HAP-1 (cell line): Measurements from ENCODE around the gene ATXN7L3B.
"Not testable (repeated sequence)": the region's sequence is repeated elsewhere in the genome, so short reads cannot be mapped to it uniquely, and the experiment has no call there.

ENCODE experiments used
- DNase-seq, 2 experiments: peaks; one replicate each; pipeline ENCODE4 v3.0.0-alpha.2; 2016 to 2020; ENCODE audit warnings: low spot score in 2 of 2
- H3K27me3 ChIP-seq: fragments of 250-450 bp; sonication (Bioruptor Pico); 2 replicates; pipeline ENCODE4 v1.5.1; 2020; ENCODE audit warnings: low read depth, mild to moderate bottlenecking, moderate library complexity
- H3K36me3 ChIP-seq: fragments of 250-450 bp; sonication (Bioruptor Pico); replicated peaks from 2 replicates; pipeline ENCODE4 v1.5.1; 2020; ENCODE audit warnings: mild to moderate bottlenecking
- H3K4me1 ChIP-seq: fragments of 250-450 bp; sonication (Bioruptor Pico); 2 replicates; pipeline ENCODE4 v1.5.1; 2020; ENCODE audit warnings: mild to moderate bottlenecking
- H3K4me3 ChIP-seq: fragments of 250-450 bp; sonication (Bioruptor Pico); 2 replicates; pipeline ENCODE4 v1.5.1; 2020; ENCODE audit warnings: mild to moderate bottlenecking, moderate library complexity
- H3K9me3 ChIP-seq: fragments of 250-450 bp; sonication (Bioruptor Pico); 2 replicates; pipeline ENCODE4 v1.5.1; 2020; ENCODE audit warnings: mild to moderate bottlenecking, moderate library complexity
- in situ Hi-C: fragments of 300-500 bp; cut with MboI; formaldehyde crosslinking; loops from 3 replicates; pipeline ENCODE4 v1.14.3; 2020; ENCODE audit warnings: low sequenced_read_pairs, inconsistent platforms, mixed read lengths

ATXN7L3B gene, protein sequence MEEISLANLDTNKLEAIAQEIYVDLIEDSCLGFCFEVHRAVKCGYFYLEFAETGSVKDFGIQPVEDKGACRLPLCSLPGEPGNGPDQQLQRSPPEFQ

DNA sequence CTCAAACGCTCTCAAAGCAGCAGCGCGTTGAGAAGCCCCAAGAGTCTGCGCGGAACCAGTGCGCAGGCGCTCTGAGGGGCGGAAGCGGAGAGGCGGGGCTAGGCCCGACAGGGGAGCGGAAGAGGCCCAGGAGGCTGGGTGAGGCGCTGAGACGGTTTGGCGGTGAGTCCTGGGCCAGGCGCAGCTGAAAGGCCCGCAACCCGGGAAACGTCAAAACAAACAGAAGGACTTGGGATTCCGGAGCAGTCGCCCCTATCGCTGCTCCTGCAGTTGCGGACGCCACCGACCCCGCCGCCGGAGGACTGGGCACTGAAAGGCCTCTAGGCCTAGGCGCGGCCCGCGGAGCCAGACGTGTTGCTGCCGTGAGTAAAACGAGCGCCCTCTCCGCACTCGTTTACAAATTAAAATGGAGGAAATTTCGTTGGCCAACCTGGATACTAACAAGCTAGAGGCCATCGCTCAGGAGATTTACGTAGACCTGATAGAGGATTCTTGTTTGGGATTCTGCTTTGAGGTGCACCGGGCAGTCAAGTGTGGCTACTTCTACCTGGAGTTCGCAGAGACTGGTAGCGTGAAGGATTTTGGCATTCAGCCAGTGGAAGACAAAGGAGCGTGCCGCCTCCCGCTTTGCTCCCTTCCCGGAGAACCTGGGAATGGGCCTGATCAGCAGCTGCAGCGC is at the start of gene ATXN7L3B:
TSS of gene ATXN7L3B (plus strand) at position 129 of the 679 bp plus-strand sequence. CDS start at position 407, 278 bp downstream.
- Histone ChIP-seq H3K4me1 (peaks cover 9% of the 10 kb centered on the region), H3K4me3 (peak within 1 kb of the TSS; percentile 68), H3K9me3 (no peaks in the 10 kb centered on the region), H3K36me3 (peaks cover 13% of the 10 kb centered on the region), H3K27me3 (no peaks in the 10 kb centered on the region)
- in situ Hi-C loops: no loop called here
- peak; percentile 81 to 94 for DNase-seq

DNA sequence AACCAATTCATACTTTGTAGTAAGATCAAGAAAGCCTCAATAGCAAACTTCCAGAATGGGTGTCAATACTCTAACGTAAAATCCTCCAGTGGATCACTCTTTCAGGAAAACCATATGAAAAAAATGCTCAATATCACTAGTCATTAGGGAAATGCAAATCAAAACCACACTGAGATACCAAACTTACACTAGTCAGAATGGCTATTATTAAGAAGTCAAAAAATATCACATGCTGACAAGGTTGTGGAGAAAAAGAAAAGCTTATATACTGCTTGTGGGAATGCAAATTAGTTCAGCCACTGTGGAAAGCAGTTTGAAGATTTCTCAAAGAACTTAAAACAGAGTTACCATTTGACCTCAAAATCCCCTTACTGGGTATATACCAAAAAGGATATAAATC is 49.5 kb upstream of the ATXN7L3B start:
- H3K4me3 ChIP-seq: no peak overlapping the region
- DNase-seq: no peak
- H3K36me3 ChIP-seq: no peaks in the 10 kb centered on the region
- no peaks in the 10 kb centered on the region for H3K9me3 ChIP-seq
- no peaks in the 10 kb centered on the region for H3K4me1 ChIP-seq
- H3K27me3 ChIP-seq: no peaks in the 10 kb centered on the region
- in situ Hi-C loops: no loop called here

DNA sequence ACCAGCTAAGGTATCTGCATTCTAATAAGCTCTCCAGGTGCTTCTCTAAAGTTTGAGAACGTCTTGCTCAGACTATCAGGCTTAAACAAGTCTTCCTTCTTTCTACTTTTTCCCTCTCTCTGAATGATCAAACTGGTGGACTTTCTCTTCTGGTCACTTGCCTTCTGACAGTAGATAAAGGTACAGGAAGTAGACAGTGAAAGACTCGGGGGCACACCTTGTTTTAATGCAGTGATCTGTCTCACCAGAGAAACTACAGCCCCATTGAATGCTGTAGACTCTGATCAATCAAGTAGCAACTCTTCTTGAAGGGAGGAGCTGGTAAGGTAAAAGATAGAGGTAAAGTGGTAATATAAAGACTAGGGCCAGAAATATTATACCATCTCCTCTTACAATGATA is 48.1 kb upstream of the ATXN7L3B start:
- Histone ChIP-seq H3K4me3 (no peak overlapping the region), H3K36me3 (no peaks in the 10 kb centered on the region), H3K9me3 (no peaks in the 10 kb centered on the region), H3K27me3 (no peaks in the 10 kb centered on the region), H3K4me1 (no peaks in the 10 kb centered on the region)
- no peak for DNase-seq
- in situ Hi-C loops: no loop called here

DNA sequence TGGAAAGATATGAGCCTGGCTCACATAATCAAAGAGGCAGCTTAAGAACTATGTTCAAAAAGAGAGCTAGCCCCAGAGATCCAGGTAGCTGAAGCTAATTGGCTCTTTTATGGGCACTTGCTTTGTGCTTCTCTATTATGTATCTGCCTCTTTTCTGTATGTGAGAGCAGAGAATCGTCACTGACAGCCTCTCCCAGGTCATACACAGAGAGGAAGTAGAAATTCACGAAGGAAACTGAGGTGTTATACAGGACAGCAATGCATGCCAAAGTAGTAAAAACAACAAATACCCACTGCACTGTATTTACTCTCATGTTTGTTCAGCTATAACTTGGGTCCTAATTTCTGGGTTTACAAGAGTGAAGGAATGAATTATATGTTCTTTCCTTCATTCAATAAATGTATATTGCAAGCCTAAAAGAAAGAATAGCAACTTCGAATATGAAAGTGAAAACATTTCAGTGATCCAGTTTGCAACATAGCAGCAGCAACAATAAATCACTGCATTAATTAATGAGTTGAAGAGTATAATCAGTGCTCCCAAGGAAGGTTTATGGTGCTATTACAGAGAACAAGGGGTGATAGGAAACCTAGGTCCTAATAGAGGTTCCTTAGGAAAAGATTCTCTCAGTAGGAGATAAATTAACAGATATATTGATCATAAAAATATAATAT is 47.1 kb upstream of the ATXN7L3B start:
- no peak for DNase-seq
- no peaks in the 10 kb centered on the region for H3K4me1 ChIP-seq
- H3K36me3 ChIP-seq: no peaks in the 10 kb centered on the region
- no peaks in the 10 kb centered on the region for H3K9me3 ChIP-seq
- H3K27me3 ChIP-seq: no peaks in the 10 kb centered on the region
- H3K4me3 ChIP-seq: no peak overlapping the region
- in situ Hi-C loops: no loop called here

DNA sequence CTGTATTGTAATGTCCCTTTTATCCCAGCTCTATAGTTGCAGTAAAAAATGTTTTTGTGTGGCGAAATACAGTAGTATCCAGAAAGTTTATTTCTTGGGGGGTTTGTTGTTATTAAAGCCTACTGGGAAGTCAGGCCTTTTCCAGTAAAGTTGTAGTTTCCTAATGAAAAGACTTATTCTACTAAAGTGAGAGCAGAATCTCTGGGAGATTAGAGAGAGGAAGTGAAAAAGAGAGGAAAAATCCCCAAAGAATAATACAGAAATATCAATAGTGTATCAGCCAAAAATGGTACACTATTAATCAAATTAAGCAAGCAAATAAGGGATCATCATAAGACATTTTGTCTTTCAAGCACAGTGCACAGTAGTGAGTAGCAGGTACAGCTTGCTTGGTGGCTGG is 46.3 kb upstream of the ATXN7L3B start:
- H3K36me3 ChIP-seq: no peaks in the 10 kb centered on the region
- in situ Hi-C loops: no loop called here
- DNase-seq: no peak

DNA sequence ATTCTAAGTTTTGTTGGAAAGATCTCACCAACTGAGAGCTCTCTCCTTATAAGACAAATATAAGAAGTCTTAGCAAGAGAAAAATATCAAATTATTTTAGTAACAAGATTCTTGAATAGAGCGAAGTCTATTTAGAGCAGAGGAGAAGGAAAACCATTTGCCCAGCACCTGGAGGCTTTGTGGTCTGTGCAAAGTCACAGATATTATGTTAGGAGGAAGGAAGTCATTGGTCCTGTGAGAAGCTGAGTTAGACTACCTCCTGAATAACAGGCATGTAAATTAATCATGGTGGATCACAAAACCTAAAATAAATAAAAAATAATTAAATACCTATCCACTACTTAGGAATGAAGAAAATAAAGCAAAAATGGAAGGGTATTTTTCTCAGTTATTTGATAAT is 38.4 kb upstream of the ATXN7L3B start:
- no peak for DNase-seq
- in situ Hi-C loops: no loop called here
- no peaks in the 10 kb centered on the region for H3K27me3 ChIP-seq
- H3K4me3 ChIP-seq: no peak overlapping the region
- no peaks in the 10 kb centered on the region for H3K4me1 ChIP-seq
- no peaks in the 10 kb centered on the region for H3K36me3 ChIP-seq
- H3K9me3 ChIP-seq: no peaks in the 10 kb centered on the region

More for the DNA sequence above, 46.3 kb upstream of the ATXN7L3B start:
- Histone ChIP-seq H3K9me3 (no peaks in the 10 kb centered on the region), H3K4me3 (no peak overlapping the region), H3K4me1 (no peaks in the 10 kb centered on the region), H3K27me3 (no peaks in the 10 kb centered on the region)

DNA sequence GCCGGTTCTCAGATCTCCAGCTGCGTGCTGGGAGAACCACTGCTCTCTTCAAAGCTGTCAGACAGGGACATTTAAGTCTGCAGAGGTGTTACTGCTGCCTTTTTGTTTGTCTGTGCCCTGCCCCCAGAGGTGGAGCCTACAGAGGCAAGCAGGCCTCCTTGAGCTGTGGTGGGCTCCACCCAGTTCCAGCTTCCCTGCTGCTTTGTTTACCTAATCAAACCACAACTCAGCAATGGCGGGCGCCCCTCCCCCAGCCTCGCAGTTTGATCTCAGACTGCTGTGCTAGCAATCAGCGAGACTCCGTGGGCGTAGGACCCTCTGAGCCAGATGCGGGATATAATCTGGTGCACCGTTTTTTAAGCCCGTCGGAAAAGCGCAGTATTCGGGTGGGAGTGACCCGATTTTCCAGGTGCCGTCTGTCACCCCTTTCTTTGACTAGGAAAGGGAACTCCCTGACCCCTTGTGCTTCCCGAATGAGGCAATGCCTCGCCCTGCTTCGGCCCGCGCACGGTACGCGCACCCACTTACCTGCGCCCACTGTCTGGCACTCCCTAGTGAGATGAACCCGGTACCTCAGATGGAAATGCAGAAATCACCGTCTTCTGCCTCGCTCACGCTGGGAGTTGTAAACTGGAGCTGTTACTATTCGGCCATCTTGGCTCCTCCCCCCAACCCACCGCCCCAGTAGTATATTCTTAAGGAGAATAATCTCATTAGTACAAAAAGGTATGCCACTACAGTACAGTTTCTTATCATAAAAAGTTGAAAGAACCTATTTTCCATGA is 28.6 kb upstream of the ATXN7L3B start:
- H3K4me3 ChIP-seq, in situ Hi-C loops: not testable (repeated sequence)
- DNase-seq: peak in 1 of 2 experiments; percentile 15

DNA sequence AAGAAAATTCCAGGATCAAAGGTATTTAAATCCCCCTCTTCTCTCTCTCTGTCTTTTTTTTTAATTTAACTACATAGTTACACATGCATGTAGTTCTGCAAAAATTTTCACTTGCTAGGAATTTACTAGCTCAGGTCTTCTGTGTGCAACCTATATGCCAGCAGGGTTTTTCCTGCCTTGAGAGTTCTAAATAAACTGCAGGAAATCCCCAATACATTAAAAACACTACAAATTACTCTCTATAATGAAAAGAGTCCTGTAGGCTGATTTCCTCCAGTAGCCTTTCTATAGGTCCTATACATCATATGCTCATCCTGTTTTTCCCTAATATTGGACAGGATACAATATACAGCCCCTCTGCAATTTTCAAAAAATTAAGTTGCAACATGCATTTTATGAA is 27.7 kb upstream of the ATXN7L3B start:
- H3K4me1 ChIP-seq: no peaks in the 10 kb centered on the region
- H3K4me3 ChIP-seq: no peak overlapping the region
- in situ Hi-C loops: no loop called here
- no peaks in the 10 kb centered on the region for H3K9me3 ChIP-seq
- H3K36me3 ChIP-seq: no peaks in the 10 kb centered on the region
- no peaks in the 10 kb centered on the region for H3K27me3 ChIP-seq
- DNase-seq: no peak

More for the DNA sequence above, 28.6 kb upstream of the ATXN7L3B start:
- H3K36me3 ChIP-seq, H3K4me1 ChIP-seq, H3K9me3 ChIP-seq, H3K27me3 ChIP-seq: not testable (repeated sequence)

DNA sequence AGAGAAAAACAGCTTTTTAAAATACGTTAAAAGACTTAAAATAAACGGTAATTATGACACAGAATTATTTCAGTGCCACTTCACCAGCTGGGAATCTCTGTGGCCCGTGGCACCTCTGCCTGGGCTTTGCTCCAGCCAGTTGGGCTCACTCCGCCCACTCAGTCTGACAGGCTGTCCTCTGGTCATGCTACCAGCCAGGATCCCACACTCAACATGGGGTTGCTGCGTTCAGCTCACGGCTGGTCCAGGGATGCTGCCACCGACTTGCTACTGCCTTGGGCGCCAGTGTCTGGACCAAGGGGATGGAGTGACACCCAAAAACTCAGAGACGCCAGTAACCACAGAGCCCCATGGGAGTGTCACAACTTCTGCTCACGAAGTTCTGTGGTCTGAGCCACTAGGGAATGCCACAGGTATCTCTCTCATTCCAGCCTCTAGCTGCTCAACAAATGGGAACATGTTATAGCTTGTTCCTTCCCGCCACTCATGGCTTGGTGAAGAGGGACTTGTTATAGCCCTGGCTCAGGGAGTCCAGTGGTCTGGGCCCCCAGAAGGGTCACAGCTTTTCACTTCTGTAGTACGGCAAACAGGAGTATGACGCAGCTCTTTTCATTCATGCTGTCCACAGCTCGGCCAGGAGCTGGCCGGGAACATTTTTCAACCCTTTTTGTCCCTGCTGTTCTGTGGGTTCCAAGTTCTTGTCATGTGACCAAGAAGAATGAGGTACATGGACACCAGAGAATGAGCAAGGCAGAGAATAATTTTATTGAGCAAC is 23.4 kb upstream of the ATXN7L3B start:
- in situ Hi-C loops: no loop called here

DNA sequence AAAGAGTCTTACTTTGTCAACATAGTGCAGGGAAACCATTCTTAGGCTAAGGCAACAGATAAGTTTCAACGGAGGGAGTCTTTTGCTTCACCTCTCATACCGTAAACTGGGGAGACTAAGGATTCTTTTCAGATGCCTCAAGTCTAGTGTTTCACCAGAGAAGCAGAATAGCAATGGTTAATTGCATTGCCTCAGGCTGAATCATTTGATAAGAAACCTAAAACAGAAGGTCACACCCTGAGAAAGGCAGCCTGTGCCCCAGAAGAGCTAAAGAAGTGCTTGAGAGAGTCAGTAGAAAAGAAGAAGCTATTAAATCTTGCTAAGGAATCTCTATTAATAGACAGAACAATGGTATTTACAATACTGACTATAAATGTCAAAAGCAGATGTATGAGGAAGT is 21.8 kb upstream of the ATXN7L3B start:
- in situ Hi-C loops: no loop called here

More for the DNA sequence above, 23.4 kb upstream of the ATXN7L3B start:
- H3K4me1 ChIP-seq: no peaks in the 10 kb centered on the region
- H3K4me3 ChIP-seq: no peak overlapping the region
- no peaks in the 10 kb centered on the region for H3K27me3 ChIP-seq
- no peaks in the 10 kb centered on the region for H3K36me3 ChIP-seq
- no peak for DNase-seq
- H3K9me3 ChIP-seq: no peaks in the 10 kb centered on the region

DNA sequence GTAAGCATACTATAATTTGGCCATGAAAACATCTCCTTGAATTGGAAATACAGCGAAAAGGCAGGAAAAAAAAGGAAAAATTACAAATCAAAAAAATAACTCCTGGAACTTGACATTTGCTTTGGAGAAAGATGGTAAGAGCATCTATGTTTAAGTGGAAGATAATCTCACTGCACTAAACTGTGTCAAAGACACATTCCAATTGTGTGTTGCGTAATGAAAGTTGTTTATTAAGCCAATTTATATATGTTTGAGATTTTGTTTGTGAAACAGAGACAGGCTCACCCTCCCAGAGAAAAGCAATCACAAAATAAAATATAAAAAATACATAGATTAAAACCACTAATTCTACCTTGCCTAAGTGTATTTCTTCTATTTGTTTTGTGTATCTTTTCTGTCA is 11.1 kb upstream of the ATXN7L3B start:
- in situ Hi-C loops: no loop called here
- Histone ChIP-seq H3K9me3 (no peaks in the 10 kb centered on the region), H3K36me3 (no peaks in the 10 kb centered on the region), H3K4me3 (no peak overlapping the region), H3K27me3 (peaks cover 8% of the 10 kb centered on the region), H3K4me1 (no peaks in the 10 kb centered on the region)
- no peak for DNase-seq

More for the DNA sequence above, 21.8 kb upstream of the ATXN7L3B start:
- Histone ChIP-seq H3K36me3 (no peaks in the 10 kb centered on the region), H3K9me3 (no peaks in the 10 kb centered on the region), H3K27me3 (no peaks in the 10 kb centered on the region), H3K4me3 (no peak overlapping the region), H3K4me1 (no peaks in the 10 kb centered on the region)
- no peak for DNase-seq

DNA sequence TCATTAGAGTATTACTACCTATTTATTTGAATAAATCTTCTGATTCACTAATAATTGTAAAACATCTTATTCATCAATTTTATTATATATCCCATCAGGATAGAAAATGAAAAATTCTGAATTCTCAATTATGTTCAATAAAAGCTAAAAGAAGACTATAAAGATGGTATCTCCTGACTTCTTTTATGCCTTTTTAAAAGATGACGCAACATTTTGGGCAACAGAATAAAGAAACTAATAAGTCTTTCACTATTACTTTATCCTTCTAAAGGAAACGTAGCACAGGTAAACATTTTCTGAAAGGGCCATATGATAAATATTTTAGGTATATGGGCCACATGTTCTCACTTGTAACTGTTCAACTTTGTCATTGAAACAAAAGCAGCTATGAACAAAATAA is 10.1 kb upstream of the ATXN7L3B start:
- H3K4me1 ChIP-seq: no peaks in the 10 kb centered on the region
- in situ Hi-C loops: no loop called here
- no peak overlapping the region for H3K4me3 ChIP-seq
- H3K36me3 ChIP-seq: no peaks in the 10 kb centered on the region
- H3K27me3 ChIP-seq: peaks cover 8% of the 10 kb centered on the region
- no peaks in the 10 kb centered on the region for H3K9me3 ChIP-seq
- no peak for DNase-seq

DNA sequence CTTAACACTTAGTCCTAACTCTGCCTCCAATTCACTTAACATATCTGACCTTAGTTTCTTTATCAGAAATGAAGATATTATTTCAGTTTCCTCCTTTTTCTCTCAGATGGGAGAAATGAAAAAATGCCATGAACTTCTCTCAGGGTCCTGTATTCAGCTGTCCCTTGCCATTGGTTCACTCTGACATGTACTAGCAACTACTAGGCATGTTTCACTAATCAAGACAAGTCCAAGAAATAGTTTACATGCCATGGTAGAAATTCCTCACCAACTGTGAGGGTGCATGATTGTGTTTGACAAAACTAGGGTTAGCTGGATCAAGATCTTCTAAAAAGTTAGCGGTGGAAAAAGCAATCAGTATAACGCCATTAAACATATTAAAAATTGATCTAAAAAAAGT is 7.0 kb upstream of the ATXN7L3B start:
- Histone ChIP-seq H3K9me3 (no peaks in the 10 kb centered on the region), H3K36me3 (no peaks in the 10 kb centered on the region), H3K4me3 (no peak overlapping the region), H3K4me1 (no peaks in the 10 kb centered on the region), H3K27me3 (peaks cover 8% of the 10 kb centered on the region)
- in situ Hi-C loops: no loop called here
- no peak for DNase-seq
